A673 (cell line): ENCODE results near the gene GRAMD1A. TPM values are rescaled to one million over a fixed set of nuclear protein-coding genes. Genes with fewer than 3 reads are reported as not detected.

Experiments used
- BruUV-seq: library from RNA; stranded (reverse); fragments of 400-500 nt; replicated peaks from 2 replicates; lab custom pipeline; 2021; lab: Mats Ljungman, UMichigan
- CTCF ChIA-PET: fragments of 300-600 bp; sonication (Branson Sonifier 250); formaldehyde crosslinking; loops from one replicate; lab custom pipeline; 2022; ENCODE audit warnings: antibody characterized with exemption; lab: Charles Lee
- POLR2A ChIA-PET: fragments of 300-600 bp; sonication (Branson Sonifier 250); formaldehyde crosslinking; loops from one replicate; lab custom pipeline; 2022; ENCODE audit warnings: antibody characterized with exemption; ENCODE audit not compliant: low non-redundant PET; lab: Charles Lee
- DNase-seq: peaks from one replicate; pipeline ENCODE4 v3.0.0-alpha.2; 2015; ENCODE audit warnings: low spot score
- H3K27ac ChIP-seq: fragments of 200-600 bp; sonication (generic); 2 replicates; pipeline ENCODE4 v1.5.1; 2016; ENCODE audit warnings: mixed run types, low read depth, mild to moderate bottlenecking, mixed read lengths, antibody characterized with exemption, low read length; ENCODE audit not compliant: poor library complexity, severe bottlenecking
- H3K27me3 ChIP-seq: fragments of 200-600 bp; sonication (generic); replicated peaks from 2 replicates; pipeline ENCODE4 v1.6.1; 2017; ENCODE audit warnings: mixed run types, low read depth, mild to moderate bottlenecking, mixed read lengths, antibody characterized with exemption, low read length; ENCODE audit not compliant: insufficient read depth, poor library complexity
- H3K36me3 ChIP-seq: fragments of 200-600 bp; sonication (generic); 2 replicates; pipeline ENCODE4 v1.6.1; 2016; ENCODE audit warnings: mixed run types, mild to moderate bottlenecking, mixed read lengths, antibody characterized with exemption, low read length; ENCODE audit not compliant: insufficient read depth, poor library complexity, severe bottlenecking
- H3K4me1 ChIP-seq: fragments of 200-600 bp; sonication (generic); 2 replicates; pipeline ENCODE4 v1.6.1; 2017; ENCODE audit warnings: mixed run types, mild to moderate bottlenecking, mixed read lengths, antibody characterized with exemption, low read length; ENCODE audit not compliant: insufficient read depth, poor library complexity, severe bottlenecking
- H3K4me3 ChIP-seq: fragments of 200-600 bp; sonication (generic); 2 replicates; pipeline ENCODE4 v1.5.1; 2016; ENCODE audit warnings: low read depth, mixed run types, mild to moderate bottlenecking, mixed read lengths, low read length; ENCODE audit not compliant: poor library complexity, severe bottlenecking
- H3K9me3 ChIP-seq: fragments of 200-600 bp; sonication (generic); 2 replicates; pipeline ENCODE4 v1.6.1; 2016; ENCODE audit warnings: mixed run types, low read depth, mild to moderate bottlenecking, mixed read lengths, antibody characterized with exemption, low read length; ENCODE audit not compliant: poor library complexity, severe bottlenecking
- EZH2 ChIP-seq: fragments of 200-600 bp; sonication (generic); IDR thresholded peaks from 2 replicates; pipeline ENCODE4 v1.6.1; 2017; ENCODE audit warnings: borderline replicate concordance, low read depth, mild to moderate bottlenecking, mixed read lengths, antibody characterized with exemption, low read length; ENCODE audit not compliant: poor library complexity, severe bottlenecking
- intact Hi-C: fragments of 100-400 bp; cut with micrococcal nuclease; formaldehyde crosslinking; loops from one replicate; pipeline ENCODE4 v1.10.0; 2022; ENCODE audit not compliant: unreplicated experiment
- total RNA-seq: library from RNA; stranded (reverse); gene quantifications from 2 replicates; pipeline ENCODE4 v1.2.3, GENCODE V29; 2021
- TF ChIP-seq, protein P1 (sequence below): fragments of 300-800, 200-600 bp; sonication (generic); conservative IDR thresholded peaks from 2 replicates; pipeline ENCODE4 v1.5.1; 2017; ENCODE audit warnings: low read depth, mild to moderate bottlenecking, antibody characterized with exemption, low read length, moderate library complexity, mixed read lengths

The GRAMD1A gene
- total RNA-seq, 1 experiment from 2014 or later: 87.3 TPM

DNA sequence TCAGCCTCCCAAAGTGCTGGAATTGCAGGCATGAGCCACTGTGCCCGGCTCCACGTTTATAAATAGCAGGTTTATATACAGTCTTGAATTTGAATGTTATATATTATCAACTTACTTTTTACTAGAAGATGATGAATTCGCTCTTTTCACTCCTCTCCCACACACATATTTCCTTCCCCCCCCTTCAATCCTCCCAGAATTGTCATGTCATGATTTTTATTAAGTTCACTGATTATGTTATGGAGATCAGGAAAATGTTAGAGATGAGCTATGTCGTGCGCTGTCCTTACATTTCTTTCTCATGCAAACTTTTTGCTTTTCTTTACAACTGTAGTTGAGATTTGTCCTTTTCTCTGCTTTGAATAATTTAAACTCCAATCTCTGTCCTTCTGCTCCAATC lies 17.8 kb upstream of the GRAMD1A start:
- Histone ChIP-seq H3K27ac (no peak overlapping the region), H3K27me3 (no peaks in the 10 kb centered on the region), H3K36me3 (no peaks in the 10 kb centered on the region), H3K4me1 (peaks cover 10% of the 10 kb centered on the region), H3K9me3 (peaks cover 8% of the 10 kb centered on the region), H3K4me3 (no peak overlapping the region)
- POLR2A ChIA-PET: no interaction called here
- intact Hi-C loops: no loop called here
- no peak for DNase-seq
- BruUV-seq: no TSS peak
- CTCF ChIA-PET: no interaction called here
- TF ChIP-seq, protein P1, sequence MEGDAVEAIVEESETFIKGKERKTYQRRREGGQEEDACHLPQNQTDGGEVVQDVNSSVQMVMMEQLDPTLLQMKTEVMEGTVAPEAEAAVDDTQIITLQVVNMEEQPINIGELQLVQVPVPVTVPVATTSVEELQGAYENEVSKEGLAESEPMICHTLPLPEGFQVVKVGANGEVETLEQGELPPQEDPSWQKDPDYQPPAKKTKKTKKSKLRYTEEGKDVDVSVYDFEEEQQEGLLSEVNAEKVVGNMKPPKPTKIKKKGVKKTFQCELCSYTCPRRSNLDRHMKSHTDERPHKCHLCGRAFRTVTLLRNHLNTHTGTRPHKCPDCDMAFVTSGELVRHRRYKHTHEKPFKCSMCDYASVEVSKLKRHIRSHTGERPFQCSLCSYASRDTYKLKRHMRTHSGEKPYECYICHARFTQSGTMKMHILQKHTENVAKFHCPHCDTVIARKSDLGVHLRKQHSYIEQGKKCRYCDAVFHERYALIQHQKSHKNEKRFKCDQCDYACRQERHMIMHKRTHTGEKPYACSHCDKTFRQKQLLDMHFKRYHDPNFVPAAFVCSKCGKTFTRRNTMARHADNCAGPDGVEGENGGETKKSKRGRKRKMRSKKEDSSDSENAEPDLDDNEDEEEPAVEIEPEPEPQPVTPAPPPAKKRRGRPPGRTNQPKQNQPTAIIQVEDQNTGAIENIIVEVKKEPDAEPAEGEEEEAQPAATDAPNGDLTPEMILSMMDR: no peak
- no peak for TF ChIP-seq EZH2

- no TSS peak for BruUV-seq
- POLR2A ChIA-PET: no interaction called here
- CTCF ChIA-PET: interaction anchor here (0.6 kb wide), 1 partner anchor 47 kb away, joined by 3 read pairs; no protein-coding TSS in a partner anchor
- Histone ChIP-seq H3K9me3 (peaks cover 8% of the 10 kb centered on the region), H3K4me1 (peaks cover 10% of the 10 kb centered on the region), H3K36me3 (no peaks in the 10 kb centered on the region), H3K27me3 (no peaks in the 10 kb centered on the region), H3K4me3 (no peak overlapping the region), H3K27ac (no peak overlapping the region)
- DNase-seq: no peak
- TF ChIP-seq EZH2: no peak
- TF ChIP-seq, protein P1: no peak
- intact Hi-C loops: no loop called here
Measured at GRCh38 chr19:34983786-34984185, 16.3 kb upstream of the GRAMD1A start.

GRCh38 chr19:34984287-34984686 lies 15.8 kb upstream of the GRAMD1A start:
- intact Hi-C loops: no loop called here
- peaks cover 8% of the 10 kb centered on the region for H3K9me3 ChIP-seq
- H3K4me3 ChIP-seq: no peak overlapping the region
- ChIA-PET POLR2A (no interaction called here), CTCF (interaction anchor here (0.6 kb wide), 1 partner anchor 46 kb away, joined by 3 read pairs; no protein-coding TSS in a partner anchor)
- peaks cover 10% of the 10 kb centered on the region for H3K4me1 ChIP-seq
- no peaks in the 10 kb centered on the region for H3K36me3 ChIP-seq
- no peak overlapping the region for H3K27ac ChIP-seq
- DNase-seq: no peak
- H3K27me3 ChIP-seq: no peaks in the 10 kb centered on the region
- TF ChIP-seq, protein P1: no peak
- TF ChIP-seq EZH2: no peak
- no TSS peak for BruUV-seq
